D721Med (cell line): ENCODE data around the gene SHOX.

Source experiments
- DNase-seq: peaks from one replicate; pipeline ENCODE4 v3.0.0; 2011; ENCODE audit warnings: low spot score; ENCODE audit not compliant: insufficient read length
- FAIRE-seq: peaks from 2 replicates; lab custom pipeline; 2011; peaks lifted over from hg19 to GRCh38; lab: Jason Lieb, UNC
- CTCF ChIP-seq: IDR thresholded peaks from 2 replicates; pipeline ENCODE4 v1.5.1; 2012; ENCODE audit warnings: mild to moderate bottlenecking, control low read depth; ENCODE audit not compliant: insufficient read depth; ENCODE audit errors: missing control alignments

Gene SHOX

GRCh38 chrX:703866-704265 is 73.3 kb downstream of the SHOX start:
- FAIRE-seq, result no peak
- TF ChIP-seq CTCF, result no peak
- no peak for DNase-seq
